Stimulated activated CD8-positive, alpha-beta memory T cell treated with anti-CD3 and anti-CD28 coated beads, Interleukin-12 subunit alpha, Interleukin-12 subunit beta, amount 100 ng/mL, for 24 hours (primary cell): Measurements from ENCODE around the gene PSMD14.

Source experiments
- DNase-seq: peaks from one replicate; pipeline ENCODE4 v3.0.0-alpha.2; 2020; ENCODE audit errors: extremely low read depth

Gene PSMD14

DNA sequence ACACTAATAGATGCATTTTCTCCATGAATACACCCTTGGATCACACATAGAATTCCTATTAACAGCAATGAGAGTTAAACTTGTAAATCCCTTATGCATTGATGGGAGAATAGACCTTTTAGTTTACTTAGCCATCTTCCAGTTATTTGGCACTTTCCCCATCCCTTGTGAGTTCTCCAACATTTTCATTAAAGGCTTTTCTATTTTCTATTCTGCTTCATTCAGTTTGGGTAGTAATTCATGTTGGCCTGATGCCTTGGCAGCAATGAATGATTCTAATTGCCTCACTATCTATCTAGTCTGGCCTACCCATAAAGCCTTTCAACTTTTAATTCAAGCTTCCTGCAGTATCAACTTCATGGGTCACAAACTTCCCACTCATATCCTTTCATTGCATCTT is 140.2 kb downstream of the PSMD14 start:
- no peak for DNase-seq
